Omental fat pad (tissue), 4 donors: Measurements from ENCODE around the gene IL1RL2. TPM values are rescaled to one million over a fixed set of nuclear protein-coding genes. Genes with fewer than 3 reads are reported as not detected.
A peak's percentile ranks its signal among the peaks of the same experiment; 100 is the strongest.

Source experiments
- ATAC-seq: fragments of 150-250 bp; one replicate; pipeline ENCODE4 v1.9.1; 2016; ENCODE audit warnings: mild to moderate bottlenecking, moderate library complexity; ENCODE audit not compliant: low FRiP score
- DNase-seq: peaks from one replicate; pipeline ENCODE4 v3.0.0-alpha.2; 2019; ENCODE audit warnings: low spot score
- CTCF ChIP-seq, 3 donors: fragments of 450-650 bp; IDR thresholded peaks; one replicate each; pipeline ENCODE4 v1.5.1; 2016 to 2017; ENCODE audit warnings: antibody characterized with exemption in 3 of 3, mild to moderate bottlenecking in 3 of 3, moderate library complexity in 2 of 3
- total RNA-seq, 4 donors: library from RNA; depleted of rRNA; stranded (reverse); fragments of >200 nt; gene quantifications; one replicate each; pipeline ENCODE4 v1.1.0, GENCODE V29; 2016

IL1RL2 gene
- total RNA-seq = 1 to 10 TPM in 3 of 4 donors, under 1 TPM in 1; 0.31 to 5.3 (median 2.1) TPM

- TF ChIP-seq CTCF (IDR thresholded peaks at IDR 0.05) = no peak
- peak; percentile 30 for ATAC-seq
- no peak for DNase-seq
Observed at GRCh38 chr2:102186791-102187495, at the start of gene IL1RL2. Gene IL1RL2, plus strand, starts transcription at chr2:102187023. Its CDS starts 845 bp downstream, at chr2:102187868.

GRCh38 chr2:102137138-102137537, 49.7 kb upstream of the IL1RL2 start:
- DNase-seq (no peak), ATAC-seq (no peak)
- no peak for TF ChIP-seq CTCF (IDR thresholded peaks at IDR 0.05)

GRCh38 chr2:102138331-102138730, 48.5 kb upstream of the IL1RL2 start:
- DNase-seq (no peak), ATAC-seq (no peak)
- no peak for TF ChIP-seq CTCF (IDR thresholded peaks at IDR 0.05)

- no peak for TF ChIP-seq CTCF (IDR thresholded peaks at IDR 0.05)
- ATAC-seq (no peak), DNase-seq (no peak)
Observed at GRCh38 chr2:102139851-102140250, 47.0 kb upstream of the IL1RL2 start.

- ATAC-seq = no peak
- DNase-seq = no peak
Observed at GRCh38 chr2:102140377-102140776, 46.4 kb upstream of the IL1RL2 start.

GRCh38 chr2:102141011-102141943, 45.5 kb upstream of the IL1RL2 start:
- ATAC-seq (peak; percentile 39), DNase-seq (no peak)
- TF ChIP-seq CTCF (IDR thresholded peaks at IDR 0.05) = no peak

More at GRCh38 chr2:102140377-102140776, 46.4 kb upstream of the IL1RL2 start:
- TF ChIP-seq CTCF (IDR thresholded peaks at IDR 0.05) = no peak
